GM23338 (cell line): Measurements from ENCODE around the gene ARHGEF40. TPM values are rescaled to one million over a fixed set of nuclear protein-coding genes. Genes with fewer than 3 reads are reported as not detected.

ENCODE experiments used
- ATAC-seq: fragments of 200-7000 bp; cut with Tn5 transposase; 3 replicates; pipeline ENCODE4 v1.9.1; 2020
- DNase-seq: peaks from one replicate; pipeline ENCODE4 v3.0.0-alpha.2; 2015; ENCODE audit warnings: low spot score
- H2AFZ ChIP-seq: fragments of 200-600 bp; sonication (generic); 2 replicates; pipeline ENCODE4 v1.8.0; 2016; ENCODE audit warnings: antibody characterized with exemption, mild to moderate bottlenecking, moderate library complexity
- H3F3A ChIP-seq: fragments of 200-600 bp; sonication (generic); replicated peaks from 2 replicates; pipeline ENCODE4 v1.8.0; 2017; ENCODE audit warnings: antibody characterized with exemption, mixed run types, low read depth
- H3K27ac ChIP-seq: fragments of 200-600 bp; sonication (generic); 2 replicates; pipeline ENCODE4 v1.6.1; 2016; ENCODE audit warnings: low read depth
- H3K27me3 ChIP-seq: fragments of 200-600 bp; sonication (generic); 2 replicates; pipeline ENCODE4 v1.8.0; 2016; ENCODE audit warnings: mild to moderate bottlenecking, mixed run types, moderate library complexity; ENCODE audit not compliant: insufficient read depth
- H3K36me3 ChIP-seq: fragments of 200-600 bp; sonication (generic); 2 replicates; pipeline ENCODE4 v1.8.0; 2016; ENCODE audit warnings: mild to moderate bottlenecking; ENCODE audit not compliant: insufficient read depth
- H3K4me1 ChIP-seq: fragments of 200-600 bp; sonication (generic); 2 replicates; pipeline ENCODE4 v1.8.0; 2016; ENCODE audit warnings: mild to moderate bottlenecking, moderate library complexity; ENCODE audit not compliant: insufficient read depth
- H3K4me2 ChIP-seq: fragments of 200-600 bp; sonication (generic); 2 replicates; pipeline ENCODE4 v1.7.1; 2017; ENCODE audit warnings: mixed run types
- H3K4me3 ChIP-seq: fragments of 200-600 bp; sonication (generic); 2 replicates; pipeline ENCODE4 v1.6.1; 2016; ENCODE audit warnings: mixed run types
- H3K79me2 ChIP-seq: fragments of 200-600 bp; sonication (generic); replicated peaks from 2 replicates; pipeline ENCODE4 v1.8.0; 2017; ENCODE audit warnings: mild to moderate bottlenecking; ENCODE audit not compliant: insufficient read depth
- H3K9me2 ChIP-seq: fragments of 200-600 bp; sonication (generic); 2 replicates; pipeline ENCODE4 v1.8.0; 2017; ENCODE audit not compliant: insufficient read depth
- H4K20me1 ChIP-seq: fragments of 200-600 bp; sonication (generic); replicated peaks from 2 replicates; pipeline ENCODE4 v1.8.0; 2017; ENCODE audit warnings: mild to moderate bottlenecking; ENCODE audit not compliant: insufficient read depth
- H3K27ac Mint-ChIP-seq: 2 replicates; pipeline ENCODE4 v1.8.0; 2020; ENCODE audit warnings: inconsistent platforms, mild to moderate bottlenecking, moderate library complexity, mixed read lengths
- H3K27me3 Mint-ChIP-seq: 3 replicates; pipeline ENCODE4 v1.8.0; 2022; ENCODE audit warnings: low read depth, mild to moderate bottlenecking, moderate library complexity, mixed read lengths, inconsistent platforms; ENCODE audit not compliant: insufficient read depth, poor library complexity
- H3K36me3 Mint-ChIP-seq: 3 replicates; pipeline ENCODE4 v1.8.0; 2021; ENCODE audit warnings: low read depth, mild to moderate bottlenecking, inconsistent platforms, moderate library complexity, mixed read lengths
- H3K4me1 Mint-ChIP-seq: 3 replicates; pipeline ENCODE4 v1.8.0; 2020; ENCODE audit warnings: mild to moderate bottlenecking, inconsistent platforms, mixed read lengths
- H3K4me3 Mint-ChIP-seq: 3 replicates; pipeline ENCODE4 v1.8.0; 2021; ENCODE audit warnings: moderate library complexity, mild to moderate bottlenecking, inconsistent platforms, mixed read lengths
- H3K9me3 Mint-ChIP-seq: 3 replicates; pipeline ENCODE4 v1.8.0; 2020; ENCODE audit warnings: moderate library complexity, mild to moderate bottlenecking, inconsistent platforms, mixed read lengths
- CREB1 ChIP-seq: fragments of 250-450 bp; sonication (Bioruptor Pico); IDR thresholded peaks from 2 replicates; pipeline ENCODE4 v1.5.0; 2020; ENCODE audit warnings: low read depth, mild to moderate bottlenecking, moderate library complexity
- EZH2 ChIP-seq: fragments of 200-600 bp; sonication (generic); IDR thresholded peaks from one replicate; pipeline ENCODE4 v1.8.0; 2017; ENCODE audit warnings: antibody characterized with exemption, mild to moderate bottlenecking, low read depth; ENCODE audit not compliant: unreplicated experiment
- JUNB ChIP-seq: IDR thresholded peaks from one replicate; pipeline ENCODE4 v1.6.1; 2016; ENCODE audit warnings: antibody characterized with exemption; ENCODE audit not compliant: unreplicated experiment
- POLR2AphosphoS5 ChIP-seq: IDR thresholded peaks from 2 replicates; pipeline ENCODE4 v1.6.1; 2016; ENCODE audit warnings: antibody characterized with exemption, low read depth
- ZNF331 ChIP-seq: fragments of 250-450 bp; sonication (Bioruptor Pico); IDR thresholded peaks from 2 replicates; pipeline ENCODE4 v1.5.0; 2020; ENCODE audit warnings: low read depth, mild to moderate bottlenecking, moderate library complexity
- polyA plus RNA-seq: library from polyadenylated mRNA; unstranded; fragments of >200 nt; fragmentation: Nextera tagmentation; extraction: Ambion mirVana; gene quantifications from 2 replicates; pipeline ENCODE4 v1.2.1, GENCODE V29; 2016
- total RNA-seq: library from RNA; depleted of rRNA; stranded (reverse); fragments of >200 nt; shearing (Covaris generic); gene quantifications from 2 replicates; pipeline ENCODE4 v1.2.3, GENCODE V29; 2014
- TF ChIP-seq, protein P1 (sequence below): IDR thresholded peaks from one replicate; pipeline ENCODE4 v1.6.1; 2018; ENCODE audit warnings: antibody characterized with exemption; ENCODE audit not compliant: unreplicated experiment
- TF ChIP-seq, protein P2 (sequence below): fragments of 250-450 bp; sonication (Bioruptor Pico); IDR thresholded peaks from 2 replicates; pipeline ENCODE4 v1.5.0; 2020; ENCODE audit warnings: mild to moderate bottlenecking, moderate library complexity

ARHGEF40 gene
- total and polyA plus RNA-seq, 2 experiments from 2014 or later: 17.7 to 44.6 TPM

DNA sequence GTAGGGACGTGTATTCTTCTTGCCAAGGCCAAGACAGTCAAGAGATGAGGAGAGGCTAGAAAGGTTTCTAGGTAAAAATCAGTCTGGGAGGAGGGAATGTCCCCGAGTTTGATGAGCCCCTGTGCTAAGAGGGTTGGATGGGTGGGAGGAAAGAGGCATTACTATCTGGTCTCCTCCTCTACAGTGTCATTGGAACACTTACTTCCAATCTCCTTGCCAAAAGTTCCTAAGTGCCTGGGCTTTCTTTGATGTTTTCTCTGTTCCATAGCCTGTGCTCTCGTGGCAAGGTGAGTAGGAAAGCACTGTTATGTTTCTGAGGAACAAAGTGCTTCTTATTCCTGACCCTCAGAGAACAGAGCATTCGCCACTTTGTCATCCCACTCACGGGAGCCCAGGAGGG is 35.4 kb upstream of the ARHGEF40 start, which contains the start of gene RNASE13 (continued):
- TF ChIP-seq, protein P1, sequence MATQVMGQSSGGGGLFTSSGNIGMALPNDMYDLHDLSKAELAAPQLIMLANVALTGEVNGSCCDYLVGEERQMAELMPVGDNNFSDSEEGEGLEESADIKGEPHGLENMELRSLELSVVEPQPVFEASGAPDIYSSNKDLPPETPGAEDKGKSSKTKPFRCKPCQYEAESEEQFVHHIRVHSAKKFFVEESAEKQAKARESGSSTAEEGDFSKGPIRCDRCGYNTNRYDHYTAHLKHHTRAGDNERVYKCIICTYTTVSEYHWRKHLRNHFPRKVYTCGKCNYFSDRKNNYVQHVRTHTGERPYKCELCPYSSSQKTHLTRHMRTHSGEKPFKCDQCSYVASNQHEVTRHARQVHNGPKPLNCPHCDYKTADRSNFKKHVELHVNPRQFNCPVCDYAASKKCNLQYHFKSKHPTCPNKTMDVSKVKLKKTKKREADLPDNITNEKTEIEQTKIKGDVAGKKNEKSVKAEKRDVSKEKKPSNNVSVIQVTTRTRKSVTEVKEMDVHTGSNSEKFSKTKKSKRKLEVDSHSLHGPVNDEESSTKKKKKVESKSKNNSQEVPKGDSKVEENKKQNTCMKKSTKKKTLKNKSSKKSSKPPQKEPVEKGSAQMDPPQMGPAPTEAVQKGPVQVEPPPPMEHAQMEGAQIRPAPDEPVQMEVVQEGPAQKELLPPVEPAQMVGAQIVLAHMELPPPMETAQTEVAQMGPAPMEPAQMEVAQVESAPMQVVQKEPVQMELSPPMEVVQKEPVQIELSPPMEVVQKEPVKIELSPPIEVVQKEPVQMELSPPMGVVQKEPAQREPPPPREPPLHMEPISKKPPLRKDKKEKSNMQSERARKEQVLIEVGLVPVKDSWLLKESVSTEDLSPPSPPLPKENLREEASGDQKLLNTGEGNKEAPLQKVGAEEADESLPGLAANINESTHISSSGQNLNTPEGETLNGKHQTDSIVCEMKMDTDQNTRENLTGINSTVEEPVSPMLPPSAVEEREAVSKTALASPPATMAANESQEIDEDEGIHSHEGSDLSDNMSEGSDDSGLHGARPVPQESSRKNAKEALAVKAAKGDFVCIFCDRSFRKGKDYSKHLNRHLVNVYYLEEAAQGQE: no peak
- no peak for TF ChIP-seq CREB1 (CRISPR knock-in tag)

DNA sequence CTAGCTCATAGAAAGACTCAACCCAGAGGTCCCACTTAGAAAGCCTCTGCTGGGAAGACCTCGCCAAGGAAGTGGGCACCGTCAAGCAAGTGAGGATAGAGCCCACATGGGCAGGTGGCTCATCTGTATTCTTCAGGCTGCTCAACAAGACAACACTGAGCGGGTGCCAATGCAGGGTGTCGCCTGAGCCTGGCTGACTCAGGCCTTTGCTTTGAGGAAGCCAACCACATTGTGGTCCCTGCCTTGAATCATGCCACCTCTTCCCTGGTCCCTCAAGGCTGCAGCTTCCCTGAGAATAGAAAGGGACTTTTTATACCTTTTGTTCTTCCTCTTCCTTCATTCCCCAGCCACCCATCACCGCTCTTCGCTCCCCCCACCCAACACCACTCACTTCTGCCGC is 33.4 kb upstream of the ARHGEF40 start:
- H3K4me2 ChIP-seq: no peak overlapping the region
- peaks cover 19% of the 10 kb centered on the region for H3K27me3 Mint-ChIP-seq
- no peaks in the 10 kb centered on the region for H3K27me3 ChIP-seq
- ATAC-seq (no peak), DNase-seq (no peak)
- H3K36me3 ChIP-seq: no peaks in the 10 kb centered on the region
- no peaks in the 10 kb centered on the region for H3K9me2 ChIP-seq
- no peaks in the 10 kb centered on the region for H3F3A ChIP-seq
- peaks cover 10% of the 10 kb centered on the region for H3K4me1 ChIP-seq
- no peak overlapping the region for H3K27ac ChIP-seq
- no peak overlapping the region for H3K4me3 ChIP-seq
- no peaks in the 10 kb centered on the region; the same call in 2 of the 3 replicates for H3K36me3 Mint-ChIP-seq
- H3K9me3 Mint-ChIP-seq: no peaks in the 10 kb centered on the region
- TF ChIP-seq ZNF331 (CRISPR knock-in tag) (no peak), JUNB (no peak), POLR2AphosphoS5 (no peak), EZH2 (no peak), CREB1 (CRISPR knock-in tag) (no peak)
- TF ChIP-seq, protein P2, sequence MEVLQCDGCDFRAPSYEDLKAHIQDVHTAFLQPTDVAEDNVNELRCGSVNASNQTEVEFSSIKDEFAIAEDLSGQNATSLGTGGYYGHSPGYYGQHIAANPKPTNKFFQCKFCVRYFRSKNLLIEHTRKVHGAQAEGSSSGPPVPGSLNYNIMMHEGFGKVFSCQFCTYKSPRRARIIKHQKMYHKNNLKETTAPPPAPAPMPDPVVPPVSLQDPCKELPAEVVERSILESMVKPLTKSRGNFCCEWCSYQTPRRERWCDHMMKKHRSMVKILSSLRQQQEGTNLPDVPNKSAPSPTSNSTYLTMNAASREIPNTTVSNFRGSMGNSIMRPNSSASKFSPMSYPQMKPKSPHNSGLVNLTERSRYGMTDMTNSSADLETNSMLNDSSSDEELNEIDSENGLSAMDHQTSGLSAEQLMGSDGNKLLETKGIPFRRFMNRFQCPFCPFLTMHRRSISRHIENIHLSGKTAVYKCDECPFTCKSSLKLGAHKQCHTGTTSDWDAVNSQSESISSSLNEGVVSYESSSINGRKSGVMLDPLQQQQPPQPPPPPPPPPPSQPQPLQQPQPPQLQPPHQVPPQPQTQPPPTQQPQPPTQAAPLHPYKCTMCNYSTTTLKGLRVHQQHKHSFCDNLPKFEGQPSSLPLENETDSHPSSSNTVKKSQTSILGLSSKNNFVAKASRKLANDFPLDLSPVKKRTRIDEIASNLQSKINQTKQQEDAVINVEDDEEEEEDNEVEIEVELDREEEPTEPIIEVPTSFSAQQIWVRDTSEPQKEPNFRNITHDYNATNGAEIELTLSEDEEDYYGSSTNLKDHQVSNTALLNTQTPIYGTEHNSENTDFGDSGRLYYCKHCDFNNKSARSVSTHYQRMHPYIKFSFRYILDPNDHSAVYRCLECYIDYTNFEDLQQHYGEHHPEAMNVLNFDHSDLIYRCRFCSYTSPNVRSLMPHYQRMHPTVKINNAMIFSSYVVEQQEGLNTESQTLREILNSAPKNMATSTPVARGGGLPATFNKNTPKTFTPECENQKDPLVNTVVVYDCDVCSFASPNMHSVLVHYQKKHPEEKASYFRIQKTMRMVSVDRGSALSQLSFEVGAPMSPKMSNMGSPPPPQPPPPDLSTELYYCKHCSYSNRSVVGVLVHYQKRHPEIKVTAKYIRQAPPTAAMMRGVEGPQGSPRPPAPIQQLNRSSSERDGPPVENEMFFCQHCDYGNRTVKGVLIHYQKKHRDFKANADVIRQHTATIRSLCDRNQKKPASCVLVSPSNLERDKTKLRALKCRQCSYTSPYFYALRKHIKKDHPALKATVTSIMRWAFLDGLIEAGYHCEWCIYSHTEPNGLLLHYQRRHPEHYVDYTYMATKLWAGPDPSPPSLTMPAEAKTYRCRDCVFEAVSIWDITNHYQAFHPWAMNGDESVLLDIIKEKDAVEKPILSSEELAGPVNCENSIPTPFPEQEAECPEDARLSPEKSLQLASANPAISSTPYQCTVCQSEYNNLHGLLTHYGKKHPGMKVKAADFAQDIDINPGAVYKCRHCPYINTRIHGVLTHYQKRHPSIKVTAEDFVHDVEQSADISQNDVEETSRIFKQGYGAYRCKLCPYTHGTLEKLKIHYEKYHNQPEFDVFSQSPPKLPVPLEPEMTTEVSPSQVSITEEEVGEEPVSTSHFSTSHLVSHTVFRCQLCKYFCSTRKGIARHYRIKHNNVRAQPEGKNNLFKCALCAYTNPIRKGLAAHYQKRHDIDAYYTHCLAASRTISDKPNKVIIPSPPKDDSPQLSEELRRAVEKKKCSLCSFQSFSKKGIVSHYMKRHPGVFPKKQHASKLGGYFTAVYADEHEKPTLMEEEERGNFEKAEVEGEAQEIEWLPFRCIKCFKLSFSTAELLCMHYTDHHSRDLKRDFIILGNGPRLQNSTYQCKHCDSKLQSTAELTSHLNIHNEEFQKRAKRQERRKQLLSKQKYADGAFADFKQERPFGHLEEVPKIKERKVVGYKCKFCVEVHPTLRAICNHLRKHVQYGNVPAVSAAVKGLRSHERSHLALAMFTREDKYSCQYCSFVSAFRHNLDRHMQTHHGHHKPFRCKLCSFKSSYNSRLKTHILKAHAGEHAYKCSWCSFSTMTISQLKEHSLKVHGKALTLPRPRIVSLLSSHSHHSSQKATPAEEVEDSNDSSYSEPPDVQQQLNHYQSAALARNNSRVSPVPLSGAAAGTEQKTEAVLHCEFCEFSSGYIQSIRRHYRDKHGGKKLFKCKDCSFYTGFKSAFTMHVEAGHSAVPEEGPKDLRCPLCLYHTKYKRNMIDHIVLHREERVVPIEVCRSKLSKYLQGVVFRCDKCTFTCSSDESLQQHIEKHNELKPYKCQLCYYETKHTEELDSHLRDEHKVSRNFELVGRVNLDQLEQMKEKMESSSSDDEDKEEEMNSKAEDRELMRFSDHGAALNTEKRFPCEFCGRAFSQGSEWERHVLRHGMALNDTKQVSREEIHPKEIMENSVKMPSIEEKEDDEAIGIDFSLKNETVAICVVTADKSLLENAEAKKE: no peak
- no peaks in the 10 kb centered on the region for H3K79me2 ChIP-seq
- H3K27ac Mint-ChIP-seq: no peak overlapping the region
- no peaks in the 10 kb centered on the region for H4K20me1 ChIP-seq
- no peak overlapping the region for H3K4me3 Mint-ChIP-seq
- H2AFZ ChIP-seq: no peak overlapping the region
- H3K4me1 Mint-ChIP-seq: peaks cover 26% of the 10 kb centered on the region
